K562 (cell line): ENCODE results near the gene GPATCH3. TPM values are rescaled to one million over a fixed set of nuclear protein-coding genes. Genes with fewer than 3 reads are reported as not detected.

ENCODE experiments used
- ATAC-seq: fragments of 200-7000 bp; cut with Tn5 transposase; 3 replicates; pipeline ENCODE4 v1.9.1; 2020; ENCODE audit warnings: moderate library complexity
- BruUV-seq: library from RNA; stranded (reverse); fragments of 400-500 nt; replicated peaks from 2 replicates; lab custom pipeline; 2021; lab: Mats Ljungman, UMichigan
- CTCF ChIA-PET: fragments of 300-600 bp; formaldehyde crosslinking; extraction: SDS; loops from one replicate; lab custom pipeline; 2021; ENCODE audit warnings: low intra/inter-chr PET ratio; lab: Yijun Ruan, JAX
- POLR2A ChIA-PET: fragments of 300-600, 350-650 bp; sonication (Branson Sonifier 250); formaldehyde crosslinking; extraction: SDS; loops from one replicate; lab custom pipeline; 2021; ENCODE audit warnings: antibody characterized with exemption, inconsistent platforms; lab: Yijun Ruan, JAX
- DNase-seq, 4 experiments: peaks; one replicate each; pipeline versions ENCODE4 v3.0.0 to v3.0.0-alpha.2; 2011 to 2018; ENCODE audit warnings: low spot score in 3 of 4, mixed read lengths in 3 of 4; ENCODE audit errors: extremely low read depth in 1 of 4
- FAIRE-seq: peaks from 2 replicates; lab custom pipeline; 2011; peaks lifted over from hg19 to GRCh38; lab: Jason Lieb, UNC
- H2AFZ ChIP-seq: 2 replicates; pipeline ENCODE4 v1.6.0; 2011; ENCODE audit warnings: low read depth, low read length, control low read depth, inconsistent platforms
- H3K27ac ChIP-seq: fragments of 200-600 bp; 3 replicates; pipeline ENCODE4 v1.8.0; 2011; ENCODE audit warnings: low read depth, mild to moderate bottlenecking, control low read depth, inconsistent platforms, low read length, moderate library complexity, mixed read lengths; ENCODE audit errors: extremely low read depth
- H3K27me3 ChIP-seq, 2 experiments: fragments of 300-600 bp in 1 of 2; 2 replicates in 1 of 2; 3 replicates in 1 of 2; pipeline versions ENCODE4 v1.6.0 to v1.8.0; 2011; ENCODE audit warnings: inconsistent platforms in 2 of 2, low read length in 2 of 2, mild to moderate bottlenecking in 1 of 2, mixed read lengths in 1 of 2, moderate library complexity in 1 of 2; ENCODE audit not compliant: control insufficient read depth in 2 of 2, insufficient read depth in 2 of 2
- H3K36me3 ChIP-seq: fragments of 300-600 bp; 3 replicates; pipeline ENCODE4 v1.8.0; 2011; ENCODE audit warnings: mild to moderate bottlenecking, low read length, inconsistent platforms; ENCODE audit not compliant: control insufficient read depth, insufficient read depth
- H3K4me1 ChIP-seq, 2 experiments: fragments of 200-600 bp in 1 of 2; replicated peaks in 1 of 2; 2 replicates in 1 of 2; 3 replicates in 1 of 2; pipeline versions ENCODE4 v1.5.1 to v1.8.0; 2011; ENCODE audit warnings: inconsistent platforms in 2 of 2, low read length in 2 of 2, mild to moderate bottlenecking in 1 of 2, mixed read lengths in 1 of 2, moderate library complexity in 1 of 2; ENCODE audit not compliant: control insufficient read depth in 2 of 2, insufficient read depth in 2 of 2
- H3K4me2 ChIP-seq: 2 replicates; pipeline ENCODE4 v1.6.1; 2011; ENCODE audit warnings: low read length, control low read depth, inconsistent platforms, mixed read lengths; ENCODE audit not compliant: insufficient read depth
- H3K4me3 ChIP-seq: fragments of 200-600 bp; sonication (generic), shearing (Covaris generic); 2 replicates; pipeline ENCODE4 v1.5.1; 2016; ENCODE audit warnings: control low read depth, inconsistent platforms
- H3K79me2 ChIP-seq: fragments of 200-600 bp; 3 replicates; pipeline ENCODE4 v1.8.0; 2011; ENCODE audit warnings: low read length, inconsistent platforms; ENCODE audit not compliant: control insufficient read depth, insufficient read depth
- H3K9ac ChIP-seq, 2 experiments: 2 replicates each; pipeline versions ENCODE4 v1.6.0 to v1.6.1; 2011; ENCODE audit warnings: low read depth in 2 of 2, low read length in 2 of 2, control low read depth in 1 of 2, inconsistent platforms in 1 of 2, mild to moderate bottlenecking in 1 of 2, mixed read lengths in 1 of 2; ENCODE audit not compliant: insufficient read depth in 1 of 2
- H3K9me1 ChIP-seq: one replicate; pipeline ENCODE4 v1.6.0; 2011; ENCODE audit warnings: inconsistent platforms, mild to moderate bottlenecking, low read length, moderate library complexity; ENCODE audit not compliant: control insufficient read depth, insufficient read depth
- H3K9me3 ChIP-seq: replicated peaks from 2 replicates; pipeline ENCODE4 v1.5.1; 2011; ENCODE audit warnings: low read depth, low read length, inconsistent platforms; ENCODE audit not compliant: control insufficient read depth, insufficient read depth
- H4K20me1 ChIP-seq: replicated peaks from 2 replicates; pipeline ENCODE4 v1.6.1; 2011; ENCODE audit warnings: low read length, inconsistent platforms, mixed read lengths; ENCODE audit not compliant: control insufficient read depth, insufficient read depth
- ZNF146 ChIP-seq: IDR thresholded peaks from one replicate; pipeline ENCODE4 v1.6.1; 2018; ENCODE audit warnings: missing compliant biosample characterization; ENCODE audit not compliant: unreplicated experiment
- WGBS: fragments of 100-300 bp; shearing (Covaris generic); methylation state at CpG from one replicate; pipeline ENCODE4 v1.1.6; 2016; ENCODE audit warnings: low coverage, mixed read lengths; ENCODE audit not compliant: insufficient coverage; ENCODE audit errors: missing lambda C conversion rate; 5-methylcytosine and 5-hydroxymethylcytosine counted together
- in situ Hi-C: fragments of 300-500 bp; cut with MboI; formaldehyde crosslinking; loops from 4 replicates; pipeline ENCODE4 v1.15.0; 2018; ENCODE audit warnings: inconsistent platforms, mixed read lengths
- intact Hi-C: fragments of 100-400 bp; cut with micrococcal nuclease; formaldehyde crosslinking; loops from 2 replicates; pipeline ENCODE4 v1.14.2; 2022
- polyA plus RNA-seq, 8 experiments: library from polyadenylated mRNA; depleted of rRNA in 4 of 8; stranded (reverse) in 5 of 8; unstranded in 3 of 8; fragments of >200 nt; fragmentation: Nextera tagmentation in 2 of 8; fragmentation: Illumina TruSeq in 1 of 8; extraction: Ambion mirVana in 2 of 8; extraction: Trizol in 1 of 8; gene quantifications; 2 replicates each; pipeline versions ENCODE4 v1.2.1 to v1.2.3, GENCODE V29; 2011 to 2014; ENCODE audit warnings: inconsistent platforms in 1 of 8, missing spikeins in 1 of 8
- total RNA-seq, 7 experiments: library from RNA; depleted of rRNA in 6 of 7; stranded (reverse); fragments of >200 nt in 6 of 7; fragmentation: Illumina TruSeq in 2 of 7; extraction: Trizol in 2 of 7; gene quantifications; 2 replicates each; pipeline versions ENCODE4 v1.2.1 to v1.2.3, GENCODE V29; 2011 to 2021; ENCODE audit warnings: low replicate concordance in 1 of 7
- TF ChIP-seq, protein P1 (sequence below): IDR thresholded peaks from 3 replicates; pipeline ENCODE4 v1.6.1; 2011; ENCODE audit warnings: borderline replicate concordance, mild to moderate bottlenecking, moderate library complexity; ENCODE audit not compliant: insufficient read length; ENCODE audit errors: extremely low read depth

The GPATCH3 gene
- total and polyA plus RNA-seq, 9 of the 15 experiments (the other 6 are each of a cell fraction or from before 2014, with no cell fraction given), result 1.6 to 23.0 (median 13.3) TPM

DNA sequence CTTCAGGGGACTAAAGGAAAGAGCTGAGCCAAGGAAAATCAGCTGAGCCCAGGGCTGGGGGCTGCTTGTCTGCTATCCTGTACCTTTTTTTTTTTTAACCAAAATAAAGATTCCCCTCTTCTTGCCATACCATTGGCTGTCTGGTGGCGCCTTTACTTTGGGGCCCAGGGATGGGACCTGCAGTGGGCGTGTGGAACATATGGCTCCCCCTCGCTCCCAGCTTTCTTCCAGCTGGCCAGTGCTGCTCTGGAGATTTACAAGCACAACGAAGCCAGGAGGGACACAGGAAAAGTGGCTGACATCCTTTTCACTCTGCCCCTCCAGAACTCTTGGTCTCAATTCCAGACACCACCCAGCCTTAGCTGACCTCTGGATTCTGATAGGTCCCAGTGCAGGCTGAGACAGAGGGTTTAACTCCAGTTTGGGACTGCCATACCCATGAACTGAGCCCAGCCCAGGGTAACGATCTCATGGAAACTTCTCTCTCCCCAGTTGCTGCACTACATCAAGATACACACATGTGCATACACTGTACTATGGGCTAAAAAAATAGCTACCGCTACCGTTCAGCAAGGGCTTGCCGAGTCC lies 42.7 kb downstream of the GPATCH3 start:
- no TSS peak for BruUV-seq
- in situ Hi-C loops, result no loop called here
- whole genome bisulfite sequencing, result 64% methylated on average over 8 of the region's 8 CpGs
- intact Hi-C loops, result no loop called here
- no peak overlapping the region for H2AFZ ChIP-seq
- H3K9me1 ChIP-seq, result peaks cover 8% of the 10 kb centered on the region
- no peaks in the 10 kb centered on the region for H3K79me2 ChIP-seq
- ATAC-seq, result no peak
- H3K4me2 ChIP-seq, result no peak overlapping the region
- ChIA-PET POLR2A (interaction anchor here (0.6 to 2.0 kb wide), 5 partner anchors 8 to 1376 kb away, joined by 4 to 16 read pairs (median 4); no protein-coding TSS in a partner anchor), CTCF (no interaction called here)
- H3K27ac ChIP-seq, result no peak overlapping the region
- peaks cover 4 to 12% of the 10 kb centered on the region in 2 experiments; a peak in 3 of 5 replicates for H3K4me1 ChIP-seq
- 0 out of 2 replicates have a peak, but pooled peaks cover 7% of the 10 kb centered on the region for H4K20me1 ChIP-seq
- H3K9me3 ChIP-seq, result no peaks in the 10 kb centered on the region
- no peak overlapping the region for H3K4me3 ChIP-seq
- TF ChIP-seq, protein P1, sequence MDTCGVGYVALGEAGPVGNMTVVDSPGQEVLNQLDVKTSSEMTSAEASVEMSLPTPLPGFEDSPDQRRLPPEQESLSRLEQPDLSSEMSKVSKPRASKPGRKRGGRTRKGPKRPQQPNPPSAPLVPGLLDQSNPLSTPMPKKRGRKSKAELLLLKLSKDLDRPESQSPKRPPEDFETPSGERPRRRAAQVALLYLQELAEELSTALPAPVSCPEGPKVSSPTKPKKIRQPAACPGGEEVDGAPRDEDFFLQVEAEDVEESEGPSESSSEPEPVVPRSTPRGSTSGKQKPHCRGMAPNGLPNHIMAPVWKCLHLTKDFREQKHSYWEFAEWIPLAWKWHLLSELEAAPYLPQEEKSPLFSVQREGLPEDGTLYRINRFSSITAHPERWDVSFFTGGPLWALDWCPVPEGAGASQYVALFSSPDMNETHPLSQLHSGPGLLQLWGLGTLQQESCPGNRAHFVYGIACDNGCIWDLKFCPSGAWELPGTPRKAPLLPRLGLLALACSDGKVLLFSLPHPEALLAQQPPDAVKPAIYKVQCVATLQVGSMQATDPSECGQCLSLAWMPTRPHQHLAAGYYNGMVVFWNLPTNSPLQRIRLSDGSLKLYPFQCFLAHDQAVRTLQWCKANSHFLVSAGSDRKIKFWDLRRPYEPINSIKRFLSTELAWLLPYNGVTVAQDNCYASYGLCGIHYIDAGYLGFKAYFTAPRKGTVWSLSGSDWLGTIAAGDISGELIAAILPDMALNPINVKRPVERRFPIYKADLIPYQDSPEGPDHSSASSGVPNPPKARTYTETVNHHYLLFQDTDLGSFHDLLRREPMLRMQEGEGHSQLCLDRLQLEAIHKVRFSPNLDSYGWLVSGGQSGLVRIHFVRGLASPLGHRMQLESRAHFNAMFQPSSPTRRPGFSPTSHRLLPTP, result no peak
- TF ChIP-seq ZNF146, result no peak
- no peak overlapping the region for H3K9ac ChIP-seq
- no peaks in the 10 kb centered on the region for H3K27me3 ChIP-seq
- DNase-seq, result no peak
- peaks cover 30% of the 10 kb centered on the region; the same call in 2 of the 3 replicates for H3K36me3 ChIP-seq
- no peak for FAIRE-seq
